HEK293 (cell line): ENCODE results near the gene PTPRN2.

Experiments
- BCL11A ChIP-seq: fragments of 450-650 bp; formaldehyde crosslinking; IDR thresholded peaks from 2 replicates; pipeline ENCODE4 v1.5.1; 2016; ENCODE audit warnings: low read depth, missing biosample characterization, missing genetic modification characterization
- MEIS1 ChIP-seq: sonication (generic); formaldehyde crosslinking; IDR thresholded peaks from 2 replicates; pipeline ENCODE4 v1.8.1; 2022; ENCODE audit warnings: missing genetic modification reagents, mild to moderate bottlenecking, borderline replicate concordance
- YY1 ChIP-seq: fragments of 450-650 bp; formaldehyde crosslinking; IDR thresholded peaks from 2 replicates; pipeline ENCODE4 v1.5.1; 2018; ENCODE audit warnings: missing biosample characterization, missing genetic modification characterization
- ZBTB21 ChIP-seq: fragments of 450-650 bp; formaldehyde crosslinking; IDR thresholded peaks from 2 replicates; pipeline ENCODE4 v1.5.1; 2017; ENCODE audit warnings: missing biosample characterization, missing genetic modification characterization
- TF ChIP-seq, protein P1 (sequence below): fragments of 450-650 bp; formaldehyde crosslinking; IDR thresholded peaks from 2 replicates; pipeline ENCODE4 v1.5.1; 2016; ENCODE audit warnings: missing biosample characterization, missing genetic modification characterization
- TF ChIP-seq, protein P2 (sequence below): fragments of 450-650 bp; formaldehyde crosslinking; optimal IDR thresholded peaks from 2 replicates; pipeline ENCODE3; 2016; ENCODE audit warnings: missing biosample characterization, mild to moderate bottlenecking, missing genetic modification characterization

- TF ChIP-seq, protein P1, sequence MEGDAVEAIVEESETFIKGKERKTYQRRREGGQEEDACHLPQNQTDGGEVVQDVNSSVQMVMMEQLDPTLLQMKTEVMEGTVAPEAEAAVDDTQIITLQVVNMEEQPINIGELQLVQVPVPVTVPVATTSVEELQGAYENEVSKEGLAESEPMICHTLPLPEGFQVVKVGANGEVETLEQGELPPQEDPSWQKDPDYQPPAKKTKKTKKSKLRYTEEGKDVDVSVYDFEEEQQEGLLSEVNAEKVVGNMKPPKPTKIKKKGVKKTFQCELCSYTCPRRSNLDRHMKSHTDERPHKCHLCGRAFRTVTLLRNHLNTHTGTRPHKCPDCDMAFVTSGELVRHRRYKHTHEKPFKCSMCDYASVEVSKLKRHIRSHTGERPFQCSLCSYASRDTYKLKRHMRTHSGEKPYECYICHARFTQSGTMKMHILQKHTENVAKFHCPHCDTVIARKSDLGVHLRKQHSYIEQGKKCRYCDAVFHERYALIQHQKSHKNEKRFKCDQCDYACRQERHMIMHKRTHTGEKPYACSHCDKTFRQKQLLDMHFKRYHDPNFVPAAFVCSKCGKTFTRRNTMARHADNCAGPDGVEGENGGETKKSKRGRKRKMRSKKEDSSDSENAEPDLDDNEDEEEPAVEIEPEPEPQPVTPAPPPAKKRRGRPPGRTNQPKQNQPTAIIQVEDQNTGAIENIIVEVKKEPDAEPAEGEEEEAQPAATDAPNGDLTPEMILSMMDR (tag by site-specific recombination), result no peak
- TF ChIP-seq YY1 (tag by site-specific recombination) (no peak), MEIS1 (CRISPR knock-in tag) (no peak), BCL11A (tag by site-specific recombination) (no peak), ZBTB21 (tag by site-specific recombination) (no peak)
- TF ChIP-seq, protein P2, sequence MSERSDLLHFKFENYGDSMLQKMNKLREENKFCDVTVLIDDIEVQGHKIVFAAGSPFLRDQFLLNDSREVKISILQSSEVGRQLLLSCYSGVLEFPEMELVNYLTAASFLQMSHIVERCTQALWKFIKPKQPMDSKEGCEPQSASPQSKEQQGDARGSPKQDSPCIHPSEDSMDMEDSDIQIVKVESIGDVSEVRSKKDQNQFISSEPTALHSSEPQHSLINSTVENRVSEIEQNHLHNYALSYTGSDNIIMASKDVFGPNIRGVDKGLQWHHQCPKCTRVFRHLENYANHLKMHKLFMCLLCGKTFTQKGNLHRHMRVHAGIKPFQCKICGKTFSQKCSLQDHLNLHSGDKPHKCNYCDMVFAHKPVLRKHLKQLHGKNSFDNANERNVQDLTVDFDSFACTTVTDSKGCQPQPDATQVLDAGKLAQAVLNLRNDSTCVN (tag by site-specific recombination), result no peak
Measured at GRCh38 chr7:157865351-157866165, 722.1 kb downstream of the PTPRN2 start.
